ENCODE measurements around the gene SSTR4. TPM values are rescaled to one million over a fixed set of nuclear protein-coding genes. Genes with fewer than 3 reads are reported as not detected.

SSTR4 gene
- total and polyA plus RNA-seq, 4 donors: not detected

- H3K27me3 ChIP-seq (ENCODE audit: control insufficient read depth in 4 of 4, insufficient read depth in 4 of 4, low read length in 3 of 4): no peaks in the 10 kb centered on the region
- 68% methylated on average over 14 of the region's 14 CpGs for whole genome bisulfite sequencing
- no peaks in the 10 kb centered on the region for H3K36me3 ChIP-seq (ENCODE audit: control insufficient read depth in 4 of 4, insufficient read depth in 3 of 4, low read depth in 1 of 4, low read length in 3 of 4)
- no peak overlapping the region for H3K4me3 ChIP-seq (ENCODE audit: low read depth in 1 of 3, low read length in 3 of 3)
- DNase-seq (ENCODE audit: low spot score): no peak
- peak overlapping the region in 1 of 2 donors; percentile 25 for H3K9ac ChIP-seq (ENCODE audit: low read depth in 1 of 2, low read length in 2 of 2)
- no peaks in the 10 kb centered on the region for H3K4me1 ChIP-seq (ENCODE audit: control insufficient read depth in 4 of 4, insufficient read depth in 4 of 4, low read length in 3 of 4)
- peak overlapping the region; percentile 80 to 83 for H3K27ac ChIP-seq (ENCODE audit: low read depth in 1 of 2, low read length in 2 of 2)
- H3K9me3 ChIP-seq (ENCODE audit: control insufficient read depth in 4 of 4, low read length in 3 of 4): no peaks in the 10 kb centered on the region
- TF ChIP-seq TAF1 (conservative IDR thresholded peaks at IDR 0.05) (no peak), FOXA2 (IDR thresholded peaks at IDR 0.05) (no peak), MAX (IDR thresholded peaks at IDR 0.05) (peak; percentile 76), HNF4A (conservative IDR thresholded peaks at IDR 0.05) (no peak), NR2F2 (IDR thresholded peaks at IDR 0.05) (peak; percentile 63), RAD21 (IDR thresholded peaks at IDR 0.05) (no peak), REST (IDR thresholded peaks at IDR 0.05) (no peak), CTCF (IDR thresholded peaks at IDR 0.05; ENCODE audit: low read depth, low read length, missing input control) (no peak), ZBTB33 (IDR thresholded peaks at IDR 0.05) (no peak), JUND (IDR thresholded peaks at IDR 0.05) (no peak)
Measured at GRCh38 chr20:23086931-23087411, 51.9 kb downstream of the SSTR4 start.

- WGBS: 73% methylated on average over 9 of the region's 9 CpGs
- H3K27ac ChIP-seq (ENCODE audit: low read depth in 1 of 2, low read length in 2 of 2): peak overlapping the region; percentile 80 to 83
- no peak overlapping the region for H3K9ac ChIP-seq (ENCODE audit: low read depth in 1 of 2, low read length in 2 of 2)
- no peaks in the 10 kb centered on the region for H3K4me1 ChIP-seq (ENCODE audit: control insufficient read depth in 4 of 4, insufficient read depth in 4 of 4, low read length in 3 of 4)
- H3K27me3 ChIP-seq (ENCODE audit: control insufficient read depth in 4 of 4, insufficient read depth in 4 of 4, low read length in 3 of 4): no peaks in the 10 kb centered on the region
- peak; percentile 60 for DNase-seq (ENCODE audit: low spot score)
- no peaks in the 10 kb centered on the region for H3K9me3 ChIP-seq (ENCODE audit: control insufficient read depth in 4 of 4, low read length in 3 of 4)
- H3K4me3 ChIP-seq (ENCODE audit: low read depth in 1 of 3, low read length in 3 of 3): no peak overlapping the region
- H3K36me3 ChIP-seq (ENCODE audit: control insufficient read depth in 4 of 4, insufficient read depth in 3 of 4, low read depth in 1 of 4, low read length in 3 of 4): no peaks in the 10 kb centered on the region
- no peak for TF ChIP-seq EGR1 (IDR thresholded peaks at IDR 0.05; ENCODE audit: low read depth in 2 of 2)
- TF ChIP-seq RXRA (IDR thresholded peaks at IDR 0.05): no peak
- no peak for TF ChIP-seq HNF4G (IDR thresholded peaks at IDR 0.05)
- TF ChIP-seq CTCF (IDR thresholded peaks at IDR 0.05; ENCODE audit: low read depth, low read length, missing input control): no peak
- no peak for TF ChIP-seq HNF4A (conservative IDR thresholded peaks at IDR 0.05)
- TF ChIP-seq FOXA2 (IDR thresholded peaks at IDR 0.05): no peak
- TF ChIP-seq ATF3 (IDR thresholded peaks at IDR 0.05): no peak
- TF ChIP-seq GABPA (IDR thresholded peaks at IDR 0.05 in 1 of 2, conservative IDR thresholded peaks at IDR 0.05 in 1 of 2): no peak
- TF ChIP-seq TAF1 (conservative IDR thresholded peaks at IDR 0.05): no peak
- TF ChIP-seq SP1 (IDR thresholded peaks at IDR 0.05): no peak
- no peak for TF ChIP-seq ZBTB33 (IDR thresholded peaks at IDR 0.05)
- TF ChIP-seq RAD21 (IDR thresholded peaks at IDR 0.05): no peak
- TF ChIP-seq YY1 (IDR thresholded peaks at IDR 0.05): no peak
- no peak for TF ChIP-seq JUND (IDR thresholded peaks at IDR 0.05)
- no peak for TF ChIP-seq NR2F2 (IDR thresholded peaks at IDR 0.05)
- TF ChIP-seq FOXA1 (IDR thresholded peaks at IDR 0.05): no peak
- no peak for TF ChIP-seq MAX (IDR thresholded peaks at IDR 0.05)
Measured at GRCh38 chr20:23087587-23088251, 52.6 kb downstream of the SSTR4 start.

All from liver (tissue), 9 donors.